BLaER1 treated with 17β-estradiol and CSF1 and Interleukin-3, amounts not matched to agents 10 nM and 100 nM (cell line): ENCODE measurements around the gene INTS2.
"Not testable (repeated sequence)": the region's sequence is repeated elsewhere in the genome, so short reads cannot be mapped to it uniquely, and the experiment has no call there.

Experiments used
- H3K27ac ChIP-seq, 11 experiments: shearing (Covaris generic); formaldehyde crosslinking; 2 replicates each; pipeline ENCODE4 v1.8.1; 2022
- H3K27me3 ChIP-seq, 11 experiments: shearing (Covaris generic); formaldehyde crosslinking; 2 replicates each; pipeline ENCODE4 v1.8.1; 2022
- H3K36me3 ChIP-seq, 11 experiments: shearing (Covaris generic); formaldehyde crosslinking; 2 replicates each; pipeline ENCODE4 v1.8.1; 2022
- H3K4me1 ChIP-seq, 10 experiments: shearing (Covaris generic); formaldehyde crosslinking; 2 replicates each; pipeline ENCODE4 v1.8.1; 2022
- H3K4me2 ChIP-seq, 11 experiments: shearing (Covaris generic); formaldehyde crosslinking; 2 replicates each; pipeline ENCODE4 v1.8.1; 2022
- H3K4me3 ChIP-seq, 10 experiments: shearing (Covaris generic); formaldehyde crosslinking; 2 replicates each; pipeline ENCODE4 v1.8.1; 2022
- H3K9ac ChIP-seq, 11 experiments: shearing (Covaris generic); formaldehyde crosslinking; 2 replicates each; pipeline ENCODE4 v1.8.1; 2022
- H3K9me3 ChIP-seq, 11 experiments: shearing (Covaris generic); formaldehyde crosslinking; replicated peaks in 1 of 11; 2 replicates each; pipeline ENCODE4 v1.8.1; 2022
- H4K20me1 ChIP-seq, 11 experiments: shearing (Covaris generic); formaldehyde crosslinking; 2 replicates each; pipeline ENCODE4 v1.8.1; 2022
- Cebpa-rat ChIP-seq, 11 experiments: shearing (Covaris generic); IDR thresholded peaks; 2 replicates each; pipeline ENCODE4 v1.8.1; 2022

Gene INTS2

GRCh38 chr17:61825448-61826137 is 102.2 kb downstream of the INTS2 start:
- TF ChIP-seq Cebpa-rat (IDR thresholded peaks at IDR 0.05), result no peak
- H3K4me2 ChIP-seq, result no peak overlapping the region
- H3K36me3 ChIP-seq, result peaks cover 8 to 82% (median 69%) of the 10 kb centered on the region in 11 experiments; a peak in 20 of 22 replicates

DNA sequence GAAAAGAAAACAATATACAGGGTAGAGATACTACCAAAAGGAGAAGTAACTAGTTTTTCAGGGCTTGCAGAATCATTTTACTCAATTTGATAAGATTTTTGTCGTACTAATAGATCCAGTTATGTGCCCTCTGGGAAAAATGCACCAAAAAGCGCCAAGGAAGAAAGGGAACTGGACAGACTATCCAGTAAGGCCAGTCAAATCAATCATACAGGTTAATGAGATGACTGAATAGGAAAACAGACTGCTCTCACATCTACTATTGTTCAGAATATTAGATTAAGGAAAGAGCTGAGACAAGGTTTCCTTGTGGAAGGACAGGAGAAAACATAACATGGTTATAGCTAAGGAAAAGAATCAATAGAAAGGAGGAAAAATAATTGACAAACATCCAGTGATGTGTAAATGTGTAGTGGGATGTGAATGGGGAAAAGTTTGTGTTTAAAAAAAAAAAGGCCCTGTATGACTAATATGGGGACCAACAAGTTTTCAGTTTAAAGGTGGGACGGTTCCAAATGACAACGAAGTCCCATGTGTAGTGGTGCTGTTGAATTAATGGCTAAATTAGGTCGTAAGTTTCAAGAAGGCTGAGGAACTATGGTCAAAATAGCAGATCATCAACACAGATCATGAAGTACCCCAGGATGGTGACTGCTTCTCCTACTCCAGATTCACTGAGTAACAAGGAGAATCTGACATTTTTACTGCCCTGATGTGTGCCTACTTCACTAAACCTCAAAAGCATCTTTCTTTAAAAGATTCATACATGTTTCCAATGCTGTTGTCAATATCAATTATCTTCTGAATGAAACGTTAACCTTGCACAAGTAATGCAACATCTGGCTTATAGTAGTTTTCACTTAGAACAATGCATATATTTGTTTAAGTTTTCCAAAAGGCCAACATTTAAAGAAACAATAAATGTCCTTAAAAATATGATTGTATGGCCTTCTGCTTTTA is 105.2 kb downstream of the INTS2 start:
- no peaks in the 10 kb centered on the region for H4K20me1 ChIP-seq
- H3K27ac ChIP-seq, result no peak overlapping the region
- H3K9ac ChIP-seq, result no peak overlapping the region
- no peaks in the 10 kb centered on the region for H3K27me3 ChIP-seq
- H3K4me3 ChIP-seq, result no peak overlapping the region
- no peak for TF ChIP-seq Cebpa-rat (IDR thresholded peaks at IDR 0.05)
- no peaks in the 10 kb centered on the region for H3K4me1 ChIP-seq
- peaks cover 22 to 48% (median 29%) of the 10 kb centered on the region in 11 experiments for H3K9me3 ChIP-seq
- peaks cover 11 to 98% (median 66%) of the 10 kb centered on the region in 11 experiments; a peak in 20 of 22 replicates for H3K36me3 ChIP-seq
- no peak overlapping the region for H3K4me2 ChIP-seq

More at GRCh38 chr17:61825448-61826137, 102.2 kb downstream of the INTS2 start:
- peaks cover 21 to 57% (median 40%) of the 10 kb centered on the region in 11 experiments for H3K9me3 ChIP-seq
- no peak overlapping the region for H3K27ac ChIP-seq
- no peak overlapping the region for H3K4me3 ChIP-seq
- no peak overlapping the region for H3K9ac ChIP-seq
- H4K20me1 ChIP-seq, result no peaks in the 10 kb centered on the region
- H3K4me1 ChIP-seq, result no peaks in the 10 kb centered on the region
- no peaks in the 10 kb centered on the region for H3K27me3 ChIP-seq

GRCh38 chr17:61821655-61822054 is 106.1 kb downstream of the INTS2 start:
- no peak for TF ChIP-seq Cebpa-rat (IDR thresholded peaks at IDR 0.05)
- H3K9me3 ChIP-seq, result peaks cover 16 to 41% (median 22%) of the 10 kb centered on the region in 11 experiments
- no peak overlapping the region for H3K4me3 ChIP-seq
- H3K4me1 ChIP-seq, result peaks cover 0 to 9% (median 3%) of the 10 kb centered on the region in 10 experiments; a peak in 10 of 20 replicates
- H3K27me3 ChIP-seq, result no peaks in the 10 kb centered on the region
- no peak overlapping the region for H3K4me2 ChIP-seq
- H3K36me3 ChIP-seq, result peaks cover 11 to 91% (median 56%) of the 10 kb centered on the region in 11 experiments; a peak in 20 of 22 replicates
- no peaks in the 10 kb centered on the region for H4K20me1 ChIP-seq
- H3K27ac ChIP-seq, result no peak overlapping the region
- no peak overlapping the region for H3K9ac ChIP-seq

DNA sequence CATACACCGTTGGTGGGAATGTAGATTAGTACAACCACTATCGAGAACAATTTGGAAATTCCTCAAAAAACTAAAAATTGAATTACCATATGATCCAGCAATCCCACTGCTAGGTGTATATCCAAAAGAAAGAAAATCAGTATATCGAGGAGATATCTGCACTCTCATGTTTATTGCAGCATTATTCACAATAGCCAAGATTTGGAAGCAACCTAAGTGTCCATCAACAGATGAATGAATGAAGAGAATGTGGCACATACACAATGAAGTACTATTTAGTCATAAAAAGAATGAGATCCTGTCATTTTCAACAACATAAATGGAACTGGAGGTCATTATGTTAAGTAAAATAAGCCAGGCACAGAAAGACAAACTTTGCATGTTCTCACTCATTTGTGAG is 108.5 kb downstream of the INTS2 start:
- H4K20me1 ChIP-seq, H3K4me2 ChIP-seq, H3K27ac ChIP-seq, H3K9ac ChIP-seq, H3K27me3 ChIP-seq, H3K4me3 ChIP-seq: not testable (repeated sequence)
- Histone ChIP-seq H3K9me3 (peaks cover 12 to 27% (median 15%) of the 10 kb centered on the region in 11 experiments), H3K36me3 (peaks cover 11 to 85% (median 35%) of the 10 kb centered on the region in 11 experiments; a peak in 20 of 22 replicates), H3K4me1 (peaks cover 0 to 26% (median 9%) of the 10 kb centered on the region in 10 experiments; a peak in 11 of 20 replicates)

GRCh38 chr17:61818225-61818624 is 109.6 kb downstream of the INTS2 start:
- peaks cover 11 to 85% (median 35%) of the 10 kb centered on the region in 11 experiments; a peak in 20 of 22 replicates for H3K36me3 ChIP-seq

GRCh38 chr17:61817452-61817851 is 110.3 kb downstream of the INTS2 start:
- no peak overlapping the region for H3K9ac ChIP-seq
- peak overlapping the region in 2 of 11 experiments; percentile 77 to 82; a peak in 2 of 22 replicates for H3K4me2 ChIP-seq

More at GRCh38 chr17:61818225-61818624, 109.6 kb downstream of the INTS2 start:
- no peak overlapping the region for H3K4me3 ChIP-seq
- no peaks in the 10 kb centered on the region for H3K27me3 ChIP-seq
- H3K4me2 ChIP-seq, result no peak overlapping the region
- H3K4me1 ChIP-seq, result peaks cover 0 to 29% (median 9%) of the 10 kb centered on the region in 10 experiments; a peak in 11 of 20 replicates
- H3K9ac ChIP-seq, result no peak overlapping the region
- no peak for TF ChIP-seq Cebpa-rat (IDR thresholded peaks at IDR 0.05)
- peaks cover 12 to 22% (median 15%) of the 10 kb centered on the region in 11 experiments for H3K9me3 ChIP-seq
- H4K20me1 ChIP-seq, result no peaks in the 10 kb centered on the region
- H3K27ac ChIP-seq, result no peak overlapping the region

GRCh38 chr17:61816538-61816937 is 111.2 kb downstream of the INTS2 start:
- no peak overlapping the region for H3K4me3 ChIP-seq
- H3K27ac ChIP-seq, result peak overlapping the region in 4 of 11 experiments; percentile 36 to 53 (median 50); a peak in 8 of 22 replicates
- H3K4me2 ChIP-seq, result peak overlapping the region in 5 of 11 experiments; percentile 4 to 82 (median 64); a peak in 8 of 22 replicates
- H3K4me1 ChIP-seq, result peaks cover 0 to 46% (median 9%) of the 10 kb centered on the region in 10 experiments; a peak in 11 of 20 replicates
- no peaks in the 10 kb centered on the region for H3K27me3 ChIP-seq
- H3K36me3 ChIP-seq, result peaks cover 11 to 81% (median 23%) of the 10 kb centered on the region in 11 experiments; a peak in 20 of 22 replicates
- peaks cover 9 to 13% (median 12%) of the 10 kb centered on the region in 11 experiments for H3K9me3 ChIP-seq
- no peak for TF ChIP-seq Cebpa-rat (IDR thresholded peaks at IDR 0.05)
- H4K20me1 ChIP-seq, result no peaks in the 10 kb centered on the region
- H3K9ac ChIP-seq, result no peak overlapping the region

More at GRCh38 chr17:61817452-61817851, 110.3 kb downstream of the INTS2 start:
- Histone ChIP-seq H3K27ac (no peak overlapping the region; a peak in 1 of 22 replicates), H3K9me3 (peaks cover 12 to 20% (median 15%) of the 10 kb centered on the region in 11 experiments), H3K4me3 (no peak overlapping the region), H3K4me1 (peaks cover 0 to 37% (median 9%) of the 10 kb centered on the region in 10 experiments; a peak in 11 of 20 replicates), H3K27me3 (no peaks in the 10 kb centered on the region), H4K20me1 (no peaks in the 10 kb centered on the region), H3K36me3 (peaks cover 11 to 81% (median 27%) of the 10 kb centered on the region in 11 experiments; a peak in 20 of 22 replicates)
- TF ChIP-seq Cebpa-rat (IDR thresholded peaks at IDR 0.05), result no peak

- no peak for TF ChIP-seq Cebpa-rat (IDR thresholded peaks at IDR 0.05)
- H3K4me2 ChIP-seq, result peak overlapping the region in 5 of 11 experiments; percentile 4 to 82 (median 64); a peak in 8 of 22 replicates
- no peaks in the 10 kb centered on the region for H3K27me3 ChIP-seq
- H3K9me3 ChIP-seq, result peaks cover 4 to 9% (median 6%) of the 10 kb centered on the region in 11 experiments
- H4K20me1 ChIP-seq, result no peaks in the 10 kb centered on the region
- H3K4me3 ChIP-seq, result no peak overlapping the region
- peaks cover 0 to 51% (median 9%) of the 10 kb centered on the region in 10 experiments; a peak in 11 of 20 replicates for H3K4me1 ChIP-seq
- H3K27ac ChIP-seq, result peak overlapping the region in 3 of 11 experiments; percentile 16 to 53 (median 36); a peak in 4 of 22 replicates
- peaks cover 5 to 81% (median 22%) of the 10 kb centered on the region in 11 experiments; a peak in 20 of 22 replicates for H3K36me3 ChIP-seq
- no peak overlapping the region for H3K9ac ChIP-seq
Measured at GRCh38 chr17:61815863-61816503, 111.8 kb downstream of the INTS2 start.
